RPMI7951 (cell line): ENCODE data around the gene WDFY4. TPM values are rescaled to one million over a fixed set of nuclear protein-coding genes. Genes with fewer than 3 reads are reported as not detected.

Experiments
- DNase-seq: peaks from one replicate; pipeline ENCODE4 v3.0.0-alpha.2; 2012; ENCODE audit warnings: low read depth
- total RNA-seq: library from RNA; depleted of rRNA; stranded (reverse); fragments of >200 nt; shearing (Covaris generic); gene quantifications from 2 replicates; pipeline ENCODE4 v1.2.3, GENCODE V29; 2014

WDFY4 gene
- total RNA-seq, 1 experiment from 2014 or later: not detected

- DNase-seq: no peak
These were observed 86.6 kb downstream of the WDFY4 start for GRCh38 chr10:48771234-48771633.

- no peak for DNase-seq
These were observed 87.4 kb downstream of the WDFY4 start for GRCh38 chr10:48772059-48772458.

- DNase-seq: no peak
These were observed 88.9 kb downstream of the WDFY4 start for GRCh38 chr10:48773580-48773979.

- DNase-seq: no peak
These were observed 89.9 kb downstream of the WDFY4 start for GRCh38 chr10:48774416-48775205.

- DNase-seq: no peak
These were observed 90.5 kb downstream of the WDFY4 start for GRCh38 chr10:48775206-48775517.

DNA sequence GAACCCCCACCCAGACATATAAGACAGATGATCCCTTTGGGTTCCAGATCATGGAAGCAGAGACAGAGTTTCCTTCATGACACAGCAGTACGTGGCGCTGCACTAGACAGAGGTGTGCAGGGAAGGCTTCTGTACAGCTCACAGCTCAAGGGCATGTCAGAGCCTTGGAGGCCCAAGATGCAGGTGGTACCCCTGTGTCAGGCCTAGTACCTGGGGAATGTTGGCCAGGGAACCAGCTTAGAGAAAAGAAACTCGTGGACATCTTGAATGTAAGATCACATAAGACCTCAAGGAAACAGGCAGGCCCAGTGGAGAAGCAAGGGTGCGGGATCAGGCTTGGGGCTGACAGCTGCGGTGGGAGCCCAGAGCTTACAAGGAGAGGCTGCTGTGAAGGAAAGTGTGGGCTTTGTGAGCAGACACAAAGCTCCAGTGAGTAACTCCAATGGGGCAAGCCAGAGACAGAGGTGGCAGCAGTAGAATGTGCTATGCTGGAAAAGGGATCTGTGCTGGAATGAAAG lies 91.4 kb downstream of the WDFY4 start:
- no peak for DNase-seq

DNA sequence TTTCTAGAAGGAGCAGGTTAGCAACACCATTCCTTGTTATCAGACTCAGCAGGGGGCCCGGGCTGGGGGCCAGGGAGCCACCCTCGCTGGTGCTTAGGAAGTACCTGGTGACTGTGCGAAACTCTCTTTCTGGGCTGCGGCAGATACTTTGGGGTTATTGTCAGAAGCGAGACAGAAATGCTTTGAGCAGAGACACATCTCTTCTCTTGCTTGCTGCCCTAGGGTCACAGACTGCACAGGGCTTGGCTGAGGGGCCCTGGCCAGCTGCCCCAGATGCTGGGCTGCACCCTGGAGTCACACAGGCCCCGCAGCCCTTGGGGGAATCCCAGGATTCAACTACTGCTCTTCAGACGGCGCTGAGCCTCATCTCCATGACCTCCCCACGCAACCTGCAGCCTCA lies 91.9 kb downstream of the WDFY4 start:
- DNase-seq: no peak

GRCh38 chr10:48777110-48777509 lies 92.4 kb downstream of the WDFY4 start:
- no peak for DNase-seq

DNA sequence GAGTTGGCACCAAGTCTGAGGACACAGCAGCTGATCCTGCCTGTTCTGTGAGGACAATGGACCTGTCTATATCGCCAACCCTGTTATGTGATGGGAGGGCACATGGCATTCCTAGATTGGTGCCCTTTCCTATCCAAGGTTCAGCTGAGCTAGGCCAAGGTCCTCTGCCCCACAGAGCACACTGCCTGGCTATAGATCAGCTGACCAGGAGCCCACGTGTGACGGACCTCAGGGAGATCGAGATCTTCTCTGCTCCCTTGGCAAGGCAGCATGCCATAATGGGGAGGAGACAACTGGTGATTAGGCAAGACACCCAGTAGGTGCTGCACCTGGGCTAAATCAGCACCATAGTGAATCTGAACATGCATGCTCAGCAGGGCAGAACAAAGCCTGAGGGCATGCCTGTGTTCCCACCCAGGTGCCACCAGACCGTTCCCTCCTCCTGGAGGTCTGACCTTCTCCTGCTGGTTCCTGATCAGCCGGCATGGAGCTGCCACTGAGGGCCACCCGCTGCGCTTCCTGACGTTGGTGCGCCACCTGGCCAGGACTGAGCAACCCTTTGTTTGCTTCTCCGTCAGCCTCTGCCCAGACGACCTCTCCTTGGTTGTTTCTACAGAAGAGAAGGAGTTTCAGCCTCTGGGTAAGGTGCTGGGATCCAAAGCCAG lies 93.7 kb downstream of the WDFY4 start:
- DNase-seq: no peak

DNA sequence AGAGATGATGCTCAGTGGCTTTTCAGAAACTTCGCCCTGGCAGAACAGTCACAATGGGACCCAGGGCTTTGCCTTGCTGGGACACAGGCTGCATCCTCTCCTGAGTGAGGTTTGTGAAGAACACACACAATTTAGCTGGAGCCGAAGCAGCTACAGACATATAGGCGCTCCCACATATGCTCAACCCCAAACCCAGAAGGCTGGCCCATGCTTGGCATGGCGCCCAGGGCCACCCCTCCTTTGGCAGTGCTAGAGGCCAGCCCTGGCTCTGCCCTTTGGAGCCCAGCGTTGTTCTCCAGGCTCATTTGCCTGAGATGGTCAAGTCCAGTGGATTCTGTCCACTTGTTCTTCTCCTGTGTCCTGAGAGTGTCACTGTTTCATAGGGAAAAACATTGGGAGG lies 94.4 kb downstream of the WDFY4 start:
- DNase-seq: no peak

GRCh38 chr10:48779546-48780152 lies 95.0 kb downstream of the WDFY4 start:
- no peak for DNase-seq

DNA sequence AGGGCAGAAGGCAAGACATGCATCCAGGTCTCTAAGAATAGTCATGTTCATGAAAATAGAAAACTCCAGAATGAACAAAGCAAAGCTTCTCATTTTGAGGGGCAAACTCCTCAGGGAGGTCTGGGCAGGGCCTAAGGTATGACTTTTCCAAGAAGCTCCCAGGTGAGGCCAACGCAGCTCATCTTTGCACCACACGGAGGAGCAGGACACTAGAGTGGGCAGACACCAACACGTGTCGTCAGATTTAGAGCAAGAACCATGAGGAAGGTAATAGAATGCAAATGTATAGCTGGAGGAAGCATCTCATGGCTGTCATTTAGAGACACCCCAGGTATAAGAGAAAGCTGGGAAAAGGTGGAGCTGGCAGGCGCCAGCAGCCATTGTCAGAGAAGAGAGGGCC lies 95.7 kb downstream of the WDFY4 start:
- DNase-seq: no peak

- DNase-seq: no peak
These were observed 97.7 kb downstream of the WDFY4 start for GRCh38 chr10:48782386-48782785.

DNA sequence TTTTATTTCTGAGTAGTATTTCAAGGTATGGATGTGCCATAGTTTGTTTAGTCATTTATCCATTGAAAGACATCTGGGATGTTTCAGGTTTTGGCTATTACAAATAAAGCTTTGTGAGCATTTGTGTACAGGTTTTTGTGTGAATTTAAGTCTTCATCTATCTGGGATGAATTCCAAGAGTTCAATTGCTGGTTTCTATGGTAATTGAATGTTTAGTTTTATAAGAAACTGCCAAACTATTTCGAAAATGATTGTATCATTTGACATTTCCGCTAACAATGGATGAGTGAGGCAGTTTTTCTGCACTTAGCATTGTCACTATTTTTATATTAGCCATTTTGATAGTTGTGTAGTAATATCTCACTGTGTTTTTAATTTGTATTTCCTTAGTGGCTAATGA lies 99.4 kb downstream of the WDFY4 start:
- no peak for DNase-seq

GRCh38 chr10:48785796-48786195 lies 101.1 kb downstream of the WDFY4 start:
- DNase-seq: no peak

- DNase-seq: no peak
These were observed 102.1 kb downstream of the WDFY4 start for GRCh38 chr10:48786606-48787282.

GRCh38 chr10:48788554-48788953 lies 103.9 kb downstream of the WDFY4 start:
- DNase-seq: no peak

DNA sequence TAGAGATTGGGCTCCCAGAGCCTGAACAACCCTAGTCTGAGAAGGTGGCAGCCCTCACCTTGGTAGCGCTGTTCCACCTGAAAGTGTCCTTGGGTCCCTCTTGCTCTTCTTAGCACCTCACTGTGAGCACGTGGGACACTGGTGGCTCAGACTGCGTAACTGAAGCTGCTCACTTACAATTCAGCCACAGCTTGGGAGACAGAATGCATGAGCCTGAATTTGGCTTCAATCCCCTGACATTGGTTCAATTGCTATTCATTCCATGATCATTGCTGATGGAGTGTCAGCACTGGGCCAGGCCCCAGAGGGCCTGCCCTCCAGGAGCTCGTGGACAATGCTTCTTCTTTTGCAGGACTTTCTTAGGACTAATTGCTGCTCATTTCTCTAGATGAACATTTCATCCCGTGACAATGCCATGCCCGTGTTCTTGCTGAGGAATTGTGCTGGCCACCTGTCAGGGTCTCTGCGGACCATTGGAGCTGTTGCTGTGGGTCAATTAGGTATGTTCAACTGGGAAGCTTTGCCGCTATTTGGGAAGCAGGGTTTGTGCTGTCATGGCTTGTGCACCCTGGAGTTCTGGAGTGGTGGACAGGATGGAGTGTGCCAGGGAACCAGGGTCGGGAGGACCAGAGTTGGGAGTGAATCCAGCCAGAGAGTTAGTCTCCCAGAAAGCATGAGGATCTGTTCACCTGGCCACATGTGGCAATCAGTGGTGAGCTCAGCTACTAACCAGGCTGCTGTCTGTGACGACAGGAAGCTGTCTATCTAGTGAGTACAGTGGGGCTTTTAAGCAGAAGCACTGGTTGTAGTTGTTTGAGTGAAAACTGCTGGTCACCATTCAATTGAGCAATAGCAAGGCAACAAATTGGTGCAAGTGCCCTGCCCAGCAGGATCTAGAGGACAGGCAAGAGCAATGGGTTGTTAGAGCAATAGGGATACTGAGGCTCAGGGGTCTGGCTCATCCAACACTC lies 105.1 kb downstream of the WDFY4 start:
- no peak for DNase-seq

DNA sequence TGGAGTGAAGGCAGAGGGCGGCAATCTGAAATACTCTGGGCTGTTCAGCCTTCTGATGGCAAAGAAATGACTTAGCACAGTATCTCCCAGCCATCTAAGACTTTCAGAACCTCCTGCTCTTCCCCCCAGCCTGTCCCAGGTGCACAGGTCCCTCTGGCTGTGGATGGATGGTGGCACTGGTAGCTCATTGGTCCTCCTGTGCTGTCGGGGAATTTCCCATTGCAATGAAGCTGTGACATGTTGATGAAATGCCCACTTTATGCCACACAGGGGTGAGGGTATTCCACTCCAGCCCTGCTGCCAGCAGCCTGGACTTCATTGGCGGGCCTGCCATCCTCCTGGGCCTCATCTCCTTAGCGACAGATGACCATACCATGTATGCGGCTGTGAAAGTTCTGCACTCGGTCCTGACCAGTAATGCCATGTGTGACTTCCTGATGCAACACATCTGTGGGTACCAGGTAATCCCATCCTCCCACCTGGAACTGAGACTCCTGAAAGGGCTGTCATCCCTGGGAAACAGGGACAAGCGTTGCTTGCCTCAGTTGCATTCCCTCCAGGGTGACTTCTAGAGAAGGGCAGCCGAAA lies 105.9 kb downstream of the WDFY4 start:
- DNase-seq: no peak

GRCh38 chr10:48791267-48791928 lies 106.7 kb downstream of the WDFY4 start:
- DNase-seq: no peak
